UCSD-AML1 (cell line): ENCODE measurements around the gene CCDC174.

Experiments used
- DNase-seq: peaks from one replicate; lab custom pipeline; 2025; ENCODE audit not compliant: unreplicated experiment; lab: John Stamatoyannopoulos, UW

Gene CCDC174

DNA sequence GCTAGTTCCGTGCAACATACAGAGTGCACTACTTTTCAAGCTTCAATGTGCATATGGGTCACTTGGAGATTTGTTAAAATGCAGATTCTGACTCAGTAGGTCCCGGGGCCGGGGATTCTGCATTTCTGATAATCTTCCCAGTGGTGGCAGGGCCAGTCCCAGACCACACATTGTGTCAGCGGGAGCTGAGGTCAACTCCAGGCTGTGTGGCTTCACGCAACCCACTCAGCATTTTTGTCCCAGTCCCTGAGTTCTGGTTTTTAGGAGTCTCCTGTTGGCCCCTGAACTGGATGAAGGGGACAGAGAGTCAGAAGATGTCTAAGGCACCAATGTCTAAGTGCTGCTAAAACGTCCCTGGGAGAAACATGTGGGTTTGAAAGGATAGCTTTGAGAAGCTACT, 26.1 kb upstream of the CCDC174 start:
- DNase-seq = no peak

DNA sequence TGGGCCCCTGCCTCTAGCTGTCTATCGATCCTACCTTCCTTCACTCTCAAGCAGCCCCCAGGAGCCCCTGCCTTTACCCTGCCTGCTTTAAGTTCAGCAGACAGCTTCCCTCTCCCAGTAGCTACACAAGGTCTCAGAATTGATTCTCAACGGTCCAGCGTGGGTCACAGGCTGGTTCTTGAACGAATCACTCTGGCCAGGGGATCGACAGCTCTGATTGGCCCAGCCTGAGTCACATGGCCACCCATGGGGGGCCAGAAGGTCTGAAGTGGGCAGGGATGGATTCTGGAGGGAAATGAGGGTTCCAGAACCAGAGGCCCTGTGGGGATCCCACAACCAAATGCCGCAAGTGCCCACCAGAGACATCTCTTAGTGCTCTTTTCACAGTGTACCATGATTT, 23.7 kb upstream of the CCDC174 start:
- DNase-seq = no peak

DNA sequence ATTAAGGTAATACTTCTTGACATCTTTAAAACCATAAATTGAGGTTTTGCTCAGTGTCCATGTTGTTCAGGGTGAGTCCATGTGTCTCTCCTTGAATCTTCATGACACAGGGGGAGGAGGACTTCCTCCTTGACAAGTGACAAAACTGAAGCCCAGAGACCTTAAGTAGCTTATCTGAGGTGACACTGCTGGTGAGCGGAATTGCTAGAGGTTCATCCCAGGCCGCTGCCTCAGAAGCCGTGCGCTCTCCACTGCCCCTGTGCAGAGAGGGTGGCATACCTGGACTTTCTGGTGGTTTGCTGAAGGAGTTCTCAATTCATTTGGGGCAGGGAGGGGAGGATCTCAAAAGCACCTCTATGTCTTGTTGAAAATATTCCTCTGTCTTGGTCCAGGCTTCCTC, 23.2 kb upstream of the CCDC174 start:
- DNase-seq = no peak

DNA sequence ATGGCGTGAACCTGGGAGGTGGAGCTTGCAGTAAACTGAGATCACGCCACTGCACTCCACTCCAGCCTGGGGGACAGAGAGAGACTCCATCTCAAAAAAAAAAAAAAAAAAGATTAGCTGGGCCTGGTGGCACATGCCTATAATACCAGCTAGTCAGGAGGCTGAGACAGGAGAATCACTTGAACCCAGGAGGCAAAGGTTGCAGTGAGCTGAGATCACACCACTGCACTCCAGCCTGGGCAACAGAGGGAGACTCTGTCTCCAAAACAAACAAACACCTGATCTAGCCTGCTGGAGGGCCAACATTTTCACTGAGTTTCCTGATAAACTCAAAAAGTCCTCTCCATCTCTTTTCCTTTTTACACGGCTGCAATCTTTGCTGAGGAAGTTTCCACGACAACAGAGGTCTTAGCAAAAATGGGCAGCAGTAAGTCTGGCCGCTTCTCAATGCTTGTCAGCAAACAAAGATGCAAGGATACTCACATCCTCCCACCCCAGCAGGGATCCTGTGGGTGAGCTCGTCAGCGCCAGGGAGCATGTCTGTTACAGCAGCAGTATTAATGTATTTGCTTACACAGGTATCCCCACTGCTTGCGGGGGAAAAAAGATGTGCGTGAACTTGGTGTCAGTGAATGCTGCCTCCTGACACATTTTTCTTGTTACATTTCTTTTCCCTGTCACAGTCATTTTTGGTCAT, 21.0 kb upstream of the CCDC174 start:
- DNase-seq = no peak

DNA sequence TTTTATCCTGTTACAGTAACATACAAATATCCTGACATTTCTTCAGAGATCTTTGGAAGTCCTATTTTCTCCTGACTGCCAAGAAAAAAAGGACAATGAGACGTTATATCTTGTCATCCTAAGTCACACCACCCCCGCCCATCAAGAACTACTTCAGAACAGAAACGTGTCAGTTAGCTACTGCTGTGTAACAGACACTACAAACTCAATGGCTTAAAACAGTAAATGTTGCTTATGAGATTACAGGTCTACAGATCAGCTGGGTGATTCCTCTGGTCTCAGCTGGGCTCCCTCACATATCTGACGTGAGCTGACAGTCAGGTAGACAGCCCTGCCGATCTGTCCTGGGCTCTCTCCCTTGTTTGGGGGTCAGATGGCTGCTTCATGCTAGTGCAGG, 20.5 kb upstream of the CCDC174 start:
- no peak for DNase-seq

DNA sequence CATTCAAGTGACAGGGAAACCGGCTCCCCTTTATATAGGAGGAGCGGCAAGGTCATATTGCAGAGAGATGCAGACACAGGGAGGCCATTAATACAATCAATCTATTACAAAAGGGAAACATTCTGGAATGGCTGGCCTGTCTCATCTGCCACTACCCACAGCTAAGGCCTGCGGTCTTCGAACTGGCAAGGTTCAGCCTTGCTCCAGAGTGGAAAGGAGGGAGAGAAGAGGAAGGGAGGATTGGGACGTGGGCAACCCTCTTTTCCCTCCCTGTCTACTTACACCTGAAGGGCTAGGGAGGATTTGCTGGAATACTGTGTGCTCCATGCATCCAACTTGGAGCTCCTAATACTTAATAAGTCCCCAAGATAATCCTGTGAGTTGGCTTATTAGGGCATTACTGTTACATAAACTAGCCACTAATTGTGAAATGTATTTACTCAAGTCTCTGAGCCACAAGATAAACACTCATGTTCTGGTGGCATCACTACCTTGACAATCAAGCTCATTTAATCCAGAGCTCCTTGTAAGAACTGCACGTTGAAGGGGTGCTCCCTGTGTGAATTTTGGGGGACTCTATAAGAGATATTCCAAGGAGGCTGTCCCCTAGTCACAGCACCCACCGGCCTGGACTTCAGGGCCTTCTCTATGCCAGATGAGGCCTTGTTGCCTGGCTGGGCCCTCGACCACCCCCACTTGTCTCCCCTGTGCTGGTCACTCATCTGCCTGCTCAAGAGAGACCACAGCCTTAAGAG, 19.7 kb upstream of the CCDC174 start:
- DNase-seq = no peak

DNA sequence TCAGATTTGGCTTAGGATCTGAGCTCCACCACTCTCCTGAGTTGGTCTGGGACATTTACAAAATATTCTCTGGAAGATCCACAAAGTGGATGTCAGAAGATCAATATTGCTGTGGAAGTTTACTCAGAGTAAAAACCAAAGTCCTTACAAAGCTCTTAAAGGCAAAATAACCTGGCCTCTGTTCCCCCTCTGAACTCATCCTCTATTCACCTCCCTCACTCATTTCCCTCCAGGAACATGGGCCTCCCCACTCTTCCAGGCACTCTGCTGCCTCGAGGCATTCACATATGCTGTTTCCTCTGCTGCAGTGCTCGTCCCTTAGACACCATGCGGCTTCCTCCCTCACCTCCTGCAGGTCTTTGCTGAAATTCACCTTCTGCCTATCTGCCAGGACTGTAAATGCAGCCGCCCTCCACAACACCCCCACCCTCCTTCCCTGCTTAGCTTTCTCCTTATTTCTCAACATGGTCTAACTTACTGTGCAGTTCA, 19.1 kb upstream of the CCDC174 start:
- DNase-seq = no peak

DNA sequence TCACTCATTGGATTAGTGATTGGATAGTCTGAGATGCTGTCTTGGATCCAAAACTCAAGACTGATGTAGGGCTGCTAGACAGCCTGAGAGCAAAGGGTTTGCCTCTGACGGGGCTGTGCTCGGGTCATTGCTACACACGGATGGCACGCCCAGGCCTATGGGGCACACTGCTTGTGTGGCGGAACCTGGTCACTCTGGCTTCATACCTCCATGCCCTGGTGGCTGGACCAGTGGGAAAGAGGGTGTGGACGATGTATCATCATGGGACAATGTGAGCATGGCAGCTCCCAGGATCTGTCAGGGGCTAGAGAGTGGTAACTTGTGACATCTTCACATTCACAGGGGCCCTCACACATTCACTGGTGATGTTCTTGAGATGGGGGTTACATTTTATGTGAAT, 18.1 kb upstream of the CCDC174 start:
- DNase-seq = no peak

DNA sequence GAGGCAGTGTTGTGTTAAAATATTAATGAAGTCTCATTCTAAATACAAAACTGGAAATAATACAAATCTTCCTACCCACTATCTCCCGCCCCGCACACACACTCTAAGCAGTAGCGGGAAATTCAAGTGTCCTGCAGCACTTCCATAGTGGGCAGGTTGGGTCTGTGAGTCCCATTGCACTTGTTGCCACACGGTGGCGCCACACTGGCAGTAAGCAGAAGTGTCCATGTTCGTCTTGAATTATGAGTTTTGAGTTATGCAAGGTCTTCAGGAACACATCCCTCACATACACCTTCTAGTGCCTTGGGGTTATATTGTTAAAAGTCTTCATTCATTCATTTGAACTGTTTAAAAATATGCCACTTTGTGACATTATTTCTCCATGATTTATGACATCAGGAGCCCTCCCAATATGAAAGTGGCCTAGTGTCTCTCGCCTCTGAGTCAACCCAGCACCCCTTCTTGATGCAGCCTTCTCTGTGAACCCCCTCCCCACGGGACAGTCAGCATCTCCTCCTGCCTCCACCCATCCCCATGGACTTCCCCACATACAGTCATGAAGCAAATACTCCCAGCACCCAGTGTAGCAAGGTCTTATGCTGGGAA, 17.6 kb upstream of the CCDC174 start:
- DNase-seq = peak; percentile 51

DNA sequence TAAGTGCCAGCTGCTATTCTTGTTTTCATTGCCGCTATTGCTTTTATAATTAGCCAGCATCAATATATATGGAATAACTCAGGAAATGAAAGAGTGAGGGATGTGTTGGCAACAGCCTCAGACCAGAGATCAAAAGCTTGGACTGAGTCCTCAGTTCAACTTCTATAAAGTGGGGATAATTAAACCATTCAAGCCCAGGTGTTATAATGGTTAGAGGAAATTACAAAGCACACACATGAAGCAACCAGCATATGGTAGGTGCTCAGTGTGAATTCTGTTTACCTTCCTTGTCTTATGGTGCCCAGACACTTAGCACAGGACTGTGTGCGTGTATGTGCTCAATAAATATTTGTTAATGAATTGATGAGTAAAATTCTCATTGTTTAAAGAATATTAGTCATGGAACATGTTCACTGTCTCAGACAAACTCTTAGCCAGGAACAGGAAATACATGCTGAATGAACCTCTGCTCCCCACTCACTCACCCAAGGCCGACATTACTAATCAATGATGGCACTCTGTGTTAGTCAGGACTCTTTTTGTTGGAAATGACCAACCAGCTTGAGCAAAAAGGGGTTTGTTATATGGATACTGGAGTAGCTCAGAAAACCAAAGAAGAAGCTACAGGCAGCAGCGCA, 16.7 kb upstream of the CCDC174 start:
- no peak for DNase-seq

DNA sequence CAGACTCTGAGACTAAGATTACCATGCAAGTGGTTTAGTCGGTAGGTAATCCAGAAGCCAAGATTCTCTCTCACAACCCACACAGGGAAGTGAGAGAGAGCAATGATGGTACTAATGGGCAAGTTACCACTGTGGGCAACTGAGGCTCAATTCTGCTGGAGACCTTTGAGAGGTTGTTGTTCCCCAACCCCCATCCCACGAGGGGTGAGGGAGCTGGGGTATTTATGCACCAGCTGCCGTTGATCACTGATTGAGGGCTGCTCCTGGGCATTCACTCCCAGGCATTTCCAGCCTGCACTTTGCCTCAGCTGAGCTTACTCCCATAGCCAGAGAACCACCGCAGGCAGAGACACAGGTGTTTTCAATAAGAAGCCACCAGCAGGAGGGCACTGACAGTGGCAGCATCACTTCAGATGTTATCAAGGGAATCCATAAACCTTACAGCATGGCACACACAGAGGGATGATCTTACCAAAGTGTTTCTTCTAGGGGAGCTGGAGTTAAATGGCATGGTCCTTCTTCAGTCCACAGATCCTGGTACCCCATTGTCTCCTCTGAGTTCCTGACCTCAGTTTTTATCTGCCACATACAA, 15.0 kb upstream of the CCDC174 start:
- no peak for DNase-seq

DNA sequence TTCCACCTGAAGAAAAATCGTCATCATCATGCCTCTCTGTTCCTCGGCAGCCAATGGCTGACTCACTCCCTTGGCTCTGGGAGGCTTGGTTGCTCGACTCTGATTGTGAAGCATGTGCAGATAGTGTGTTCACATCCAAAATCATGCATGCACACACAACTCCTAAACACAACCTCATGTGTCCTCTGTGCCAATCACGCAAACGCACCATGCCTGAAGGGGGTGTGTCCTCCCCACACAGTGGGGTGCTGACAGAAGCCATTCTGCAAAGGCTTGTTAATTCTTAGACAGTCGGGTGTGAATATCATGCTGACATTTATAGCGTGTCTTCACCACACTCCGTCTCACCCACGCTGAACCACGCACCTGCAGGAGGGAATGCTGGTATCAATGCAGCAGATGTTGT, 11.4 kb upstream of the CCDC174 start:
- DNase-seq = no peak

DNA sequence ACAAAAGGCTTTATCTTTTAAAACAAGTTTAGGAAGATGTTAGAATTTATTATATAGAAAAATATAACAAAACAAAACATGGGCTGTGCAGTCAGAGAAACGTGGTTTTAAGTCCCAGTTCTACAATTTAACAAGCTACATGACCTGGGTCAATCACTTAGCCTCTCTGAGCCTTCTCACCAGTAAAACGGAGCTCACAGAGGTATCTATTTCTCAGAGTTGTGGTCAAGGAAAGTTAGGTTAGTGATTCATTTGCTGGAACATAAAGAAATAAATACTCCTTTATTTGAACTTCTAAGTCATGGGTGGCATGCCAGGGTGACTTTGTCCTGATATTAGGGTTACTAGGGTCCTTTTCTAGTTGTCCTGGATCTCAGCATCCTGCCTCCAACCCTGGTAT, 10.8 kb upstream of the CCDC174 start:
- no peak for DNase-seq

DNA sequence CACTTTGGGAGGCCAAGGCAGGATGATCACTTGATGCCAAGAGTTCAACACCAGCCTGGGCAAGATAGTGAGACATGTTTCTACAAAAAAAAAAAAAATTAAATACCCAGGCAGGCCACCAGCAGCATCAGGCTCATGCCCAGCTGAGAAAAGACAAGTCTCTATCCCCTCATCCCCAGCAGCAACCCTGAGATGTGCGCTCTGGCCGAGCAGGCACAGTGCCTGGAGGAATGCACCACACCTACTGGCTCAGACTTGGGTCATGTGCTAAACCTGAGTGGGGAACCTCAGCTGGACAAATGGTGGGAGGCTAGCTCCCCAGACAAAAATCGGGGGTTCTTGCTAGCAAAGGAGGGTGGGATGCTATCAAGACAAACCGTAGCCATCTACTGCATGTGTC, 10.2 kb upstream of the CCDC174 start:
- DNase-seq = no peak

DNA sequence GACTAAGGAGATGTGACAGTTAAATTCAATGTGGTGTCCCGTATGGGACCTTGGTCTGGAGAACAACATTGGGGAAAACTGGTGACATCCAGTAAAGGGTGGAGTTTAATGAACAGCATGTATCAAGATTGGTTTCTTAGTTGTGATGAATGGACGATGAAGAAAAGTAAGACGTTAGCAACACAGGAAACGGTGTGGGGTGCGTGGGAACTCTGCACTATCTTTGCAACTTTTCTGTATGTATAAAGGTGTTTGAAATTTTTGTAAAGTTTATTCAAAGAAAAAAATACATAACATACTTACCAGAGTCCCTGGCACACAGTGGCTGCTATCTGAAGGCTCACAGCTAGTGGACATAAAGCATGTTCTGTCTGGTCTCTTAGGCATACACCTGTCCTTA, 6.1 kb upstream of the CCDC174 start:
- DNase-seq = no peak

DNA sequence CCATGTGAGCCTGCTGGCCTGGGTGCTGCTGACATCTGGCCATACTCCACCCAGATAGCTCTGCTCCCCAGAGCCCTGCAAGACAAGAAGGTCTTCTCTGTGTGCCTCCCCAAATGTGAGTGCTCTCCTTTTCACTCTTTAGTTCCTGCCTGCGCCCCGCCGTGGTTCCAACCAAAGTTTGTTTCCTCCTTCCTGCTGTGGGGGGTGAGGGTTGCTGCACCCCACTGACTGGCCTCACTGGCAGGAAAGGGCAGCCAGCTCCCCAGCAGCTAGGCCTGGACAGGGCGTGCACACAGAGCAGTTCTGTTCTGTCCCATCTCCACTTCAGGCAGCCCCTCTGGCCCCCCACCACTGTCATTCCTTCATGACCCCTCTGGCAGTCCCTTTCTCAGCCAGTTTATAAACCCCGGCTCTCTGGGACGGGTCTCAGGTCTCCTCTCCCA, 5.4 kb upstream of the CCDC174 start:
- no peak for DNase-seq

DNA sequence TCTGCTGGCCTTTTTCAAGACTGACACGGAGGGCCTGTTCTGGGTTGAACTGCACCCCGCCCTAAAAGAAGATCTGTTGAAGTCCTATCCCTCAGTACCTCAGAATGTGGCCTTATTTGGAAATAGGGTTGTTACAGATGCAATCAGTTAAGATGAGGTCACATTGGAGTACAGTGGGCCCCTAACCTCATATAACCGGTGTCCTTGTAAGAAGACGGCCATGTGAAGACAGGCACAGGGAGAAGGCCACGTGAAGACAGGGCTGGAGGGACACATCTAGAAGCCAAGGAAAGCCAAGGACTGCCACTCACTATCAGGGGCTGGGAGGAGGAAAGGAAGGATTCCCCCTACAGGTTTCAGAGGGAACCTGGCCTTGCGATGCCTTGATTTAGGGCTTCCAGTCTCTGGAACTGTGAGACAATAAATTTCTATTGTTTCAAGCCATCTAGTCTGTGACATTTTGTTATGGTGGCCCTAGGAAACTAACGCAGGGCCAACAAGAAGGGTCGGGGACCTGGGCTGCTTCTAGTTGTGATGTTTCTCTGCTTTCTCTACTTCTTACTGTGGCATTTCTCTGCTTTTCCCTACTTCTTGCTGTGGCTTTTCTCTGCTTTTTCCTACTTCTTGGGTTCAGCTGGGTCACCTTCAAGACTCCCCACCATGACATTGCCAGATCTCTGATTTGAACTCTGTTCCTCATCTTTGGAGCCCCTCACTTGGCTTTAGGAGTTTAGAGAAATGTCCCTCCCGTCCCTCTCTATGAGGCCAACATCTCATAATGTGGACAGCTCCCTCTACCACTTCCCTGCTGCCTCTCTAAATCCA, 4.8 kb upstream of the CCDC174 start:
- no peak for DNase-seq

DNA sequence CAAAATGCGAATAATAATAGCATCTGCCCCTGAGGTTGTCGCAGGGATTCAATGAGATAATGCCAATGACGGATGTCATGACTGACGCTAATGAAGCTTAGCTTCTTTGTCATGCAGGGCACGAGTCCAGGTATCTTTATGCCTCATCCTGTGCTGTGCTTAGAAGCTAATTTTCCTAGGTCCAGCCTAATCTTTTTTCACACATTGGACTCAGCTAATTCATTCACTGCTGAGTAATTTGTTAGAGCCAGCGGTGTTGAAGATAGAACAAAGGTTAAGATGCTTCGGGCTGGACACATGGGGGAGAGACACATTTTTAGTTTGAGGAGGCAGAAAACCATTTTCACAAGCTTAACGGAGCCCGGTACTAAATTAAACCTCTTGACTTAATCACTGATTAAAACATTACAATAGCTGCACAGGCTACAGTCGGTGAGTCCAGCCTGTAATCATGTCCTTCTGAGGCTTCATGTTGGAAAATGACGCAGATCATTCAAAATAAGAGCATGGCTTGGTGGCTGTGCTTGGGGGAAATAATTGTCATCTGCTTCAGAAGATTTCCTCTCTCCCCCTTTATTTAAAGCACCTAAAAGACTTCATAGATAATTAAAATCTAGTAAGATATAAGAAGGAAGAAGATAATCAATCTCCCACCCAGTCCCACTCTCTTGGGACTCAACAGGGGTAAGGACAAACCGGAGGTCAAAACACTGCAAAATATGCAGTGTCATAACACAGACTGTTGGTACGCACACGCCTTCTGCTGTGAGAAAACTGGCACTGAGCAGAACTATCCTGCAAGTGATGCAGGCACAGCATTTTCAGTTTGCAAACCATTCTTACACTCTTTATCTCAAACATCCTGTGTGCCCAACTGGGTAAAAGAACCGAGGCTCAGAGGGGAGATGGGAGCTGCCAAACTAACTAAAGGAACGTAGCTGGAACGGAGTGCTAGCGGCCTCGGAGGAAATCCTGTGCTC, 3.3 kb upstream of the CCDC174 start:
- no peak for DNase-seq

DNA sequence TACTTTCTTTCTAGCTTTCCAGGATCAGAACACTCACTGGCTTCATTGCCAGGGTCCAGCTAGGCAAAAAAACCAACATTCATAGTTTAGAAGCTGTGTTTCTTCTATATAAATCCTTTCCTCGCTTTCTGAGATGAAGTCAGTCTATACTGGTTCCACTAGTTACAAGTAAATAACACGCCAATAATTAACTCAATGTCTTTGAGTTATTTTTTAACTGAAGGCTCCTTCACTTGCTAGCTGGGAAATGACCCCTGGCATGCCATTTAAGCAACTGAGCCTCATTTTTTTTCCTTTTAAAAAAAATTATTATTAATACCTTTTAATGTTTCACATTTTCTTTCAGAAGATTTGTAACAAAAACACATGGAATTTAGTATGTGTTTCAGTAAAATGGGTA, 2.1 kb upstream of the CCDC174 start:
- no peak for DNase-seq
